Muscle of back (tissue), 11 donors: ENCODE data around the gene LRRTM2. TPM values are rescaled to one million over a fixed set of nuclear protein-coding genes. Genes with fewer than 3 reads are reported as not detected.

Experiments used
- DNase-seq, 3 donors: peaks; one replicate each; pipeline versions ENCODE4 v3.0.0 to v3.0.0-alpha.2; 2013
- polyA plus RNA-seq, 10 donors: library from polyadenylated mRNA; unstranded; fragments of 120-200 nt; gene quantifications; one replicate each; pipeline ENCODE4 v1.2.1, GENCODE V29; 2013; ENCODE audit not compliant: insufficient read length in 10 of 10

Gene LRRTM2
- polyA plus RNA-seq, 10 donors, result 0.21 to 0.52 (median 0.43) TPM

GRCh38 chr5:138884094-138884493 lies 9.0 kb upstream of the LRRTM2 start:
- DNase-seq, result no peak

- DNase-seq, result no peak
These were observed 8.1 kb upstream of the LRRTM2 start for GRCh38 chr5:138883211-138883610.

GRCh38 chr5:138878437-138879235 lies 3.5 kb upstream of the LRRTM2 start:
- DNase-seq, result no peak

DNA sequence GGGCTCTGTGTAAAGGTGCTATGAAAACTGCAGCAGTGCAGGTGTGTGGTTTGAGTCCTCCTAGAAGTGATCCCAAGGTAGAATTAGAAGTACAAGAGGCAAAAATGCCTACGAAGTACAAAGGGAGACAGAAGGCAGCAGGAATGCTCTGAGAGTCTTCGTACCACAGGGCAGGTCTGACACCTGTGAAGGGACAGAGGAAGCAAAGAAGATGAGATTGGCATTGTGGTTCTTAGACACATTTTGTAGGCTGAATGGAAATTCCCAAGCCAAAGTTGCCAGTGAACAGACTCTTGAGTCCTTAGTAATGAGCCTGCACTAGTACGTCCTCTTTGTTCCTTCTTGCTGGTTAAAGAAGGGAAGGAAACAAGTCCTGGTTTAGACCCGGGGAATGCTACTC lies 1.7 kb upstream of the LRRTM2 start:
- DNase-seq, result no peak

DNA sequence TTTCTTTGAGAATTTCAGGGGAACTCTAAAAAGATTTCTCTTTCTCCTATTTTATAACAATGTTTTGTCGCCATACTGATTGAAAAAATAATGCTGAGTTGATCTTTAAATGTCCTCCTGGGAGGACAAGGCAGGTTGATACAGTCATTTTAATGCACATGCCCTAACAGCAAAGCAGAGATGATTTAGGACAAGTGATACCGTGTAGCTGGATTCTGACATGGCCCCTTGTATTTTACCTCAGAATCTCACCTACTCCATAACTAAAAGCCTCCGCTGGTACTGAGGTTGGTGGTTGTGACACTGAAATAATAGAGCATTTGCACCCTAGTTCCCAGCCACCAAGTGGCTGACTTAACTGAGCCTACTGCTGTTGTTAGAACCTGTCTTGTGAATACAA lies 811 bp upstream of the LRRTM2 start:
- DNase-seq, result no peak

DNA sequence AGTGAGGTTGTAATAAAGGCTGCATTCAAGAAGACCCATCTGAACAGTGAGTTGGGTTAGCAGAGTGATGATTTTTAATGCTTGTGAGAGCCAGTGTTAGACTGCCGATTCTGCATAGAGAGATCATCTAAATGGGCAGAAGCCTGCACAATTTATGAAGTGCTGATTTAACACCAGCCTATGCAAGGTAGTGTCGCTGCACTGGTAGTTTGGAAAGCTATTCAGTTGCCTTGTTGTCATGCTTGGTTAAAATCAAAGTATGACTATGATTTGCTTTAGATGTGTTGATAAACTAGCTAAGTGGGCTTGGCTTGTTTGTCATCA lies 379 bp upstream of the LRRTM2 start:
- DNase-seq, result no peak

DNA sequence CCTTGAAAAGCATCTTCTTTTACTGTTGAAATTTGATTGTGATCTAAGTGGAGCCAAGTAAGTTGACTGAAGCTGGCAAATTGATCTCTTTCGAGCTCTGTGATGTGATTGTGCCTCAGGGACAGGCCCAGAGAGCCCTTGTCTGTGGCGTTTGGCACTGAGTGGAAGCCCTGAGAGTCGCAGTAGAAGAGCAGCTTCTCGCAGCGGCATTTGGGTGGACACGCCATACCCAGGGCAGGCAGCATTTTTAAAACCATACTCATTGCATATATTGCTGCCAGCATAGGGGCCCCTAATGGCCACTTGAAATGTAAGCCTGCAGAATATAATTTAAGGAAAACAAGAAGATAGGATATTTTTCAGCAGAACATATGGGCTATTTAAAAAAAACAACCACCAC lies 894 bp downstream of the LRRTM2 start:
- peak in 1 of 3 donors; percentile 18 for DNase-seq

- DNase-seq, result peak in 1 of 3 donors; percentile 20
These were observed 1.5 kb downstream of the LRRTM2 start for GRCh38 chr5:138873466-138874221.

- no peak for DNase-seq
These were observed 2.2 kb downstream of the LRRTM2 start for GRCh38 chr5:138872841-138873465.

DNA sequence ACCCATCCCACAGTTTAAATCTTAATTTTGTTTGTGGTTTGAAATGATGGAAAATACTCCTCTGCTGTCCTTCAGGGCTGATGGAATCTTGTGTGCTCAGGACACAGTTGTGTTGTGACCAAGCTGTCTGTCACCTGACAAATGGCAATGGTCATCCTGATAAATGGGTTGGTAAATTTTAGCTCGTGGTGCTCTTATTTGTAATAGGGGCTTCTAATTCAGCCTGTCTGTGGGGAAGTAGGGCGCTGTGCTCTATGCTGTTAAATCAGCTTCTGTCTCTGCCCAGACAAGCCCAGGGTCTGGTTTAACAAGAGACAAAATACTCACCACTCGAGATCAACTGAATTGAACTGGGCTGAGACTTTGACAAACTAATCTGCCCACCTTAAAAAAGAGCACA lies 4.5 kb downstream of the LRRTM2 start:
- DNase-seq, result no peak

- no peak for DNase-seq
These were observed 5.2 kb downstream of the LRRTM2 start for GRCh38 chr5:138869763-138870500.

- DNase-seq, result no peak
These were observed 6.1 kb downstream of the LRRTM2 start for GRCh38 chr5:138869038-138869437.

- no peak for DNase-seq
These were observed 8.1 kb downstream of the LRRTM2 start for GRCh38 chr5:138867011-138867410.

DNA sequence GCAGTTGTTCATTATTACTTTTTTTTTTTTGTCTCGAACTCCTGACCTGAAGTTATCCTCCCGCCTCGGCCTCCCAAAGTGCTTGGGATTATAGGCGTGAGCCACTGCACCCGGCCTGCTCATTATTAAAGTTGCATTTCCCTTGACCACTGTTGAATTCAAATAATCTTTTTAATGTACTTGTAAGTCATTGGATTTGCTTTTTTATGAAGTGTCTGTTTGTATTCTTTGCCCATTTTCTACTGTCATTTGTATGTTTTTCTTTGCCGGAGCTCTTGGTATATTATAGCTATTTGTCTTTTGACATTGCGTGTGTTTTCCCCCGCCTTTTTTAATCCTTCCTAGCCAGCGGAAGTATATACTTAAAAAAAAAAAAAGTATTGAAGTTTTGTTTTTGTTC lies 22.0 kb downstream of the LRRTM2 start:
- DNase-seq, result no peak

- no peak for DNase-seq
These were observed 24.2 kb downstream of the LRRTM2 start for GRCh38 chr5:138850865-138851435.

DNA sequence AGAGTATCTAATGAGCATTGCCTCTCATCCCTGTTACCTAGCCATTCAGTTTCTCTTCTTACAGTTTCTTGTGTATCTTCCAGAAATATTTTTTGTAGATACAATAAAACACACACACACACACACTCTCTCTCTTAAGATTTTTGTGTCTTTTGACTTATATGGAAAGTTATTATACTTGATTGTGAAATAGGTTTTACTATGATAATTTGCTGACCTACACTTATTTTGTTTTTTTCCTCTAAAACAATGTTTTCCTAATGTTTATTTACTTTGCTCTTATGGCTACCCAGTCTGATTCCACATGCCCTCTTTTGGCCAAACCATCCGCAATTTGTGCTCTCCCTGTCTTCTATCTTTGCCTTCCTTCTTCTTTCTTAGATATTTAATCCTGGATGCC lies 25.3 kb downstream of the LRRTM2 start:
- DNase-seq, result no peak

DNA sequence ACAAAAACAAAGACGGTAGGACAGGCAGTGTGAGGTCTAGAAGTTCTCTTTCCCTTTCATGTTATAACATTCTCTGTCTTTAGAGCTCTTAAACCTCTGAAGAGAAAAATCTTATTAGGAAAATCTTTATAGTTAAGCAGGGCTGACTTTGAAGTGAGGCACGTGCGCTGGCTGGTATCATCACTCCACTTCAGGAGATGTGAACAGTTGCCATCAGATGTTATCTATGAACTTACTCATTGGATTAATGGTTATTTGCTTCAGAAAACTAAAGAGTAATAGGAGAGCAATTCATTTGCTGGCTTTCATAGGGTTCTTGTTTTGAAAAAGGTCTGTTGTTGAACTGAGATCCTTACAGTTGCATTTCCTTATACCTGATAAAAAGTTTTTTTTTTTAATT lies 25.7 kb downstream of the LRRTM2 start:
- no peak for DNase-seq

GRCh38 chr5:138844812-138845513 lies 30.2 kb downstream of the LRRTM2 start:
- peak in 1 of 3 donors; percentile 67 for DNase-seq

- DNase-seq, result no peak
These were observed 31.0 kb downstream of the LRRTM2 start for GRCh38 chr5:138844125-138844461.

- DNase-seq, result no peak
These were observed 31.6 kb downstream of the LRRTM2 start for GRCh38 chr5:138843316-138844124.
